GM23248 (cell line): Measurements from ENCODE around the gene DPP6. TPM values are rescaled to one million over a fixed set of nuclear protein-coding genes. Genes with fewer than 3 reads are reported as not detected.

ENCODE experiments used
- DNase-seq: peaks from one replicate; pipeline ENCODE4 v3.0.0-alpha.2; 2015
- H2AFZ ChIP-seq: fragments of 200-600 bp; sonication (generic); 2 replicates; pipeline ENCODE4 v1.6.1; 2016; ENCODE audit warnings: antibody characterized with exemption
- H3F3A ChIP-seq: fragments of 200-600 bp; sonication (generic); 2 replicates; pipeline ENCODE4 v1.6.1; 2016; ENCODE audit warnings: mild to moderate bottlenecking, antibody characterized with exemption, mixed run types; ENCODE audit not compliant: insufficient read depth
- H3K27ac ChIP-seq: fragments of 200-600 bp; sonication (generic); 2 replicates; pipeline ENCODE4 v1.5.1; 2016; ENCODE audit warnings: mild to moderate bottlenecking
- H3K27me3 ChIP-seq: fragments of 200-600 bp; sonication (generic); replicated peaks from 2 replicates; pipeline ENCODE4 v1.6.1; 2016; ENCODE audit warnings: mild to moderate bottlenecking; ENCODE audit not compliant: insufficient read depth
- H3K36me3 ChIP-seq: fragments of 200-600 bp; sonication (generic); 2 replicates; pipeline ENCODE4 v1.6.1; 2016; ENCODE audit warnings: low read depth, mild to moderate bottlenecking
- H3K4me1 ChIP-seq: fragments of 200-600 bp; sonication (generic); 2 replicates; pipeline ENCODE4 v1.6.1; 2016; ENCODE audit warnings: mild to moderate bottlenecking; ENCODE audit not compliant: insufficient read depth
- H3K4me2 ChIP-seq: fragments of 200-600 bp; sonication (generic); one replicate; pipeline ENCODE4 v1.6.1; 2016; ENCODE audit warnings: mild to moderate bottlenecking; ENCODE audit not compliant: unreplicated experiment
- H3K4me3 ChIP-seq: fragments of 200-600 bp; sonication (generic); 2 replicates; pipeline ENCODE4 v1.5.1; 2016; ENCODE audit warnings: mild to moderate bottlenecking
- H3K79me2 ChIP-seq: fragments of 200-600 bp; sonication (generic); 2 replicates; pipeline ENCODE4 v1.6.1; 2016; ENCODE audit warnings: mild to moderate bottlenecking; ENCODE audit not compliant: insufficient read depth
- H3K9ac ChIP-seq: fragments of 200-600 bp; sonication (generic); 2 replicates; pipeline ENCODE4 v1.6.1; 2016; ENCODE audit warnings: mild to moderate bottlenecking
- H3K9me2 ChIP-seq: fragments of 200-600 bp; sonication (generic); 2 replicates; pipeline ENCODE4 v1.6.1; 2016; ENCODE audit warnings: mixed run types, mild to moderate bottlenecking, moderate library complexity; ENCODE audit not compliant: insufficient read depth
- H3K9me3 ChIP-seq: fragments of 200-600 bp; sonication (generic); one replicate; pipeline ENCODE4 v1.6.1; 2017; ENCODE audit warnings: low read depth
- H4K20me1 ChIP-seq: fragments of 200-600 bp; sonication (generic); 2 replicates; pipeline ENCODE4 v1.6.0; 2016; ENCODE audit not compliant: insufficient read depth
- EZH2 ChIP-seq: fragments of 200-600 bp; sonication (generic); IDR thresholded peaks from 2 replicates; pipeline ENCODE4 v1.6.1; 2018; ENCODE audit warnings: antibody characterized with exemption, mild to moderate bottlenecking; ENCODE audit not compliant: insufficient read depth, poor library complexity, severe bottlenecking
- EZH2phosphoT487 ChIP-seq: fragments of 200-600 bp; sonication (generic); IDR thresholded peaks from 2 replicates; pipeline ENCODE4 v1.6.1; 2018; ENCODE audit warnings: antibody characterized with exemption, moderate library complexity, mild to moderate bottlenecking, low read depth; ENCODE audit not compliant: insufficient read depth
- WGBS, 2 experiments: methylation state at CpG; one replicate each; pipeline ENCODE4 v1.1.6; 2015 to 2017; ENCODE audit warnings: low lambda C conversion rate in 2 of 2, low coverage in 1 of 2; ENCODE audit errors: missing lambda C conversion rate in 2 of 2; 5-methylcytosine and 5-hydroxymethylcytosine counted together
- in situ Hi-C: fragments of 300-500 bp; cut with MboI; formaldehyde crosslinking; loops from 2 replicates; pipeline ENCODE4 v1.15.0; 2020
- polyA plus RNA-seq: library from polyadenylated mRNA; unstranded; fragments of >200 nt; fragmentation: Nextera tagmentation; extraction: Ambion mirVana; gene quantifications from 2 replicates; pipeline ENCODE4 v1.2.1, GENCODE V29; 2016
- total RNA-seq: library from RNA; depleted of rRNA; stranded (reverse); fragments of >200 nt; shearing (Covaris generic); gene quantifications from 2 replicates; pipeline ENCODE4 v1.2.3, GENCODE V29; 2014

The DPP6 gene
- total and polyA plus RNA-seq, 2 experiments from 2014 or later = not detected

DNA sequence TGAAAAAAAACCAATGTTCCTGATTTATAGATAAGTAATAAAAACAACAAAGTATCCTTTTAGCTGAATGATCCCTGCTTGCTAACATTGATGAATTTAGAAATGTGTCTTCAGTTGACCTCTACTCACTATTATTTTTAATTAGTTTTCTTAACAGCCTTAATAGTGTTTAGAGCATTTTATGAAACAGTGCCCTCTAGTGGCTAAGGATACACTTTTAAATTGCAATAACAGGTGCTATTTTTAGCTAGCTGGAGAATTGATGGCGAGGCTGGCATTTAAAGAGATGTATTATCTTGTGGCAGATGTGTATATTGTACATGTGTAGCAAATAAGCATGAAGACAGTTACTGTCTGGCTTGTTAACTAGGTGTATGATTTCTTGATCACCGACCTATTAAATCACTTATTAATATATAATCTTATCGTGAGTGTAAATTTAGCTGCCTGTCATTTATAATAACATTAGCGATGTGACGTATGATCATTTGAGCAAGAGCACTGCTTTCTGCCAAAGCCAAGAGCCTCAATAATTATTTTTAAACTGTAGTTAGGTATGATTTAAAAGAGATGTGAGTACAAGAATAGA lies 451.9 kb downstream of the DPP6 start:
- Histone ChIP-seq H3K9ac (no peak overlapping the region), H3K4me2 (no peak overlapping the region), H3K4me3 (no peak overlapping the region), H3K27ac (no peak overlapping the region), H2AFZ (no peak overlapping the region), H3K4me1 (no peaks in the 10 kb centered on the region), H3K9me2 (no peaks in the 10 kb centered on the region), H3K27me3 (no peaks in the 10 kb centered on the region), H3F3A (no peaks in the 10 kb centered on the region), H3K79me2 (no peaks in the 10 kb centered on the region), H3K9me3 (no peaks in the 10 kb centered on the region), H4K20me1 (no peaks in the 10 kb centered on the region), H3K36me3 (no peaks in the 10 kb centered on the region)
- TF ChIP-seq EZH2phosphoT487 = no peak
- TF ChIP-seq EZH2 = no peak
- 40 to 41% methylated on average over 5 of the region's 5 CpGs for WGBS, 2 experiments
- DNase-seq = peak; percentile 53
- in situ Hi-C loops = no loop called here

GRCh38 chr7:154504918-154505317 lies 452.7 kb downstream of the DPP6 start:
- H3K4me2 ChIP-seq = no peak overlapping the region
- H3K9me3 ChIP-seq = no peaks in the 10 kb centered on the region
- no peaks in the 10 kb centered on the region for H3K27me3 ChIP-seq
- H2AFZ ChIP-seq = no peak overlapping the region
- TF ChIP-seq EZH2 (no peak), EZH2phosphoT487 (no peak)
- H3K4me3 ChIP-seq = no peak overlapping the region
- H3F3A ChIP-seq = no peaks in the 10 kb centered on the region
- in situ Hi-C loops = no loop called here
- no peaks in the 10 kb centered on the region for H3K4me1 ChIP-seq
- no peaks in the 10 kb centered on the region for H3K36me3 ChIP-seq
- no peak overlapping the region for H3K9ac ChIP-seq
- DNase-seq = no peak
- no peak overlapping the region for H3K27ac ChIP-seq
- no peaks in the 10 kb centered on the region for H3K9me2 ChIP-seq
- H4K20me1 ChIP-seq = no peaks in the 10 kb centered on the region
- H3K79me2 ChIP-seq = no peaks in the 10 kb centered on the region

GRCh38 chr7:154505362-154505761 lies 453.2 kb downstream of the DPP6 start:
- no peak overlapping the region for H3K4me3 ChIP-seq
- H3K27me3 ChIP-seq = no peaks in the 10 kb centered on the region
- H3K36me3 ChIP-seq = no peaks in the 10 kb centered on the region
- no peaks in the 10 kb centered on the region for H4K20me1 ChIP-seq
- no peaks in the 10 kb centered on the region for H3K4me1 ChIP-seq
- no peaks in the 10 kb centered on the region for H3F3A ChIP-seq
- 29 to 35% methylated on average over 4 of the region's 4 CpGs for WGBS, 2 experiments
- no peaks in the 10 kb centered on the region for H3K9me2 ChIP-seq
- in situ Hi-C loops = no loop called here
- no peak overlapping the region for H3K27ac ChIP-seq
- no peak overlapping the region for H3K4me2 ChIP-seq
- H3K79me2 ChIP-seq = no peaks in the 10 kb centered on the region
- DNase-seq = no peak
- no peak for TF ChIP-seq EZH2
- no peak for TF ChIP-seq EZH2phosphoT487
- no peaks in the 10 kb centered on the region for H3K9me3 ChIP-seq
- H3K9ac ChIP-seq = no peak overlapping the region
- H2AFZ ChIP-seq = no peak overlapping the region

DNA sequence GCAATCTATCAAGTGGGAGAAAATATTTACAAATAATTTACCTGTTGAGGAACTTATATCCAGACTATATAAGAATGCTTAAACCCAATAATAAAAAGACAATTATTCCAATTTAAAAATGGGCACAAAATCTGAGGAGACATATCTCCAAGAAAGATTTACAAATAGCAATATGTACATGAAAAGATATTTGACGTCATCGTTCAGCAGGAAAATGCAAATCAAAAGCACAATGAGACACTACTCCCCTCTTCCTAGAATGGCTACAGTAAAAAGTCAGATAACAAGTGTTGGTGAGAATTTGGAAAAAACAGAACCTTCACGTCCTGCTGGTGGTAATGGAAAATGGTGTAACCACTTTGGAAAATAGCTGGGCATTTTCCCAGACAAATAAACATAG lies 457.0 kb downstream of the DPP6 start:
- WGBS, 2 experiments = 31 to 43% methylated on average over 3 of the region's 3 CpGs
- Histone ChIP-seq H3K4me2 (no peak overlapping the region), H3K27ac (no peak overlapping the region), H3K36me3 (no peaks in the 10 kb centered on the region), H4K20me1 (no peaks in the 10 kb centered on the region), H3F3A (no peaks in the 10 kb centered on the region), H2AFZ (no peak overlapping the region), H3K79me2 (no peaks in the 10 kb centered on the region), H3K9me2 (no peaks in the 10 kb centered on the region), H3K4me3 (no peak overlapping the region), H3K9ac (no peak overlapping the region), H3K9me3 (no peaks in the 10 kb centered on the region), H3K4me1 (no peaks in the 10 kb centered on the region), H3K27me3 (no peaks in the 10 kb centered on the region)
- TF ChIP-seq EZH2phosphoT487 (no peak), EZH2 (no peak)
- in situ Hi-C loops = no loop called here
- no peak for DNase-seq

GRCh38 chr7:154512121-154512833 lies 460.1 kb downstream of the DPP6 start:
- H3K4me2 ChIP-seq = no peak overlapping the region
- in situ Hi-C loops = no loop called here
- H3K36me3 ChIP-seq = no peaks in the 10 kb centered on the region
- H3K9me3 ChIP-seq = no peaks in the 10 kb centered on the region
- H3K27ac ChIP-seq = no peak overlapping the region
- H3K4me3 ChIP-seq = no peak overlapping the region
- H3K9me2 ChIP-seq = no peaks in the 10 kb centered on the region
- no peaks in the 10 kb centered on the region for H4K20me1 ChIP-seq
- no peak for DNase-seq
- no peak for TF ChIP-seq EZH2phosphoT487
- TF ChIP-seq EZH2 = no peak
- no peak overlapping the region for H3K9ac ChIP-seq
- H3K79me2 ChIP-seq = no peaks in the 10 kb centered on the region
- H3K4me1 ChIP-seq = no peaks in the 10 kb centered on the region
- no peaks in the 10 kb centered on the region for H3F3A ChIP-seq
- no peaks in the 10 kb centered on the region for H3K27me3 ChIP-seq
- WGBS, 2 experiments = 21 to 25% methylated on average over 7 of the region's 7 CpGs
- no peak overlapping the region for H2AFZ ChIP-seq
